C4-2B (cell line): ENCODE results near the gene CABP2.

Experiments used
- H3K27ac ChIP-seq: fragments of 450-650 bp; 2 replicates; pipeline ENCODE4 v1.5.1; 2017
- CTCF ChIP-seq: fragments of 450-650 bp; conservative IDR thresholded peaks from 2 replicates; pipeline ENCODE4 v1.5.1; 2017; ENCODE audit warnings: mild to moderate bottlenecking
- ZFX ChIP-seq: fragments of 450-650 bp; IDR thresholded peaks from 2 replicates; pipeline ENCODE4 v1.6.1; 2017

The CABP2 gene

GRCh38 chr11:67505605-67506396 lies 17.4 kb downstream of the CABP2 start:
- TF ChIP-seq CTCF, result peak; percentile 99
- no peak for TF ChIP-seq ZFX
- peak overlapping the region; percentile 88 for H3K27ac ChIP-seq

- TF ChIP-seq ZFX (no peak), CTCF (no peak)
- peak within 1 kb of the TSS; percentile 88 for H3K27ac ChIP-seq
These were observed 18.2 kb downstream of the CABP2 start, which contains the start of gene PITPNM1 for GRCh38 chr11:67504950-67505581. TSS of gene PITPNM1 (minus strand) at chr11:67505363. CDS start at chr11:67504180, 1,183 bp downstream.

- H3K27ac ChIP-seq, result peak overlapping the region; percentile 88
- TF ChIP-seq ZFX, result no peak
- no peak for TF ChIP-seq CTCF
These were observed 19.0 kb downstream of the CABP2 start for GRCh38 chr11:67504005-67504949.

- no peak for TF ChIP-seq CTCF
- no peak for TF ChIP-seq ZFX
- H3K27ac ChIP-seq, result no peak overlapping the region
These were observed 19.9 kb downstream of the CABP2 start for GRCh38 chr11:67503119-67504004.

GRCh38 chr11:67502328-67502979 lies 20.8 kb downstream of the CABP2 start:
- TF ChIP-seq CTCF (no peak), ZFX (no peak)
- H3K27ac ChIP-seq, result no peak overlapping the region

GRCh38 chr11:67501854-67502253 lies 21.4 kb downstream of the CABP2 start:
- no peak overlapping the region for H3K27ac ChIP-seq
- TF ChIP-seq ZFX, result no peak
- no peak for TF ChIP-seq CTCF
